Tibial nerve (tissue), 4 donors: ENCODE data around the gene MRPS35. TPM values are rescaled to one million over a fixed set of nuclear protein-coding genes. Genes with fewer than 3 reads are reported as not detected.

Experiments used
- DNase-seq, 2 donors: peaks; one replicate each; pipeline ENCODE4 v3.0.0-alpha.2; 2019; ENCODE audit warnings: low spot score in 2 of 2
- H3K27ac ChIP-seq, 4 donors: fragments of 200-600 bp; sonication (generic) in 3 of 4; one replicate each; pipeline ENCODE4 v1.5.1; 2017 to 2019; ENCODE audit warnings: mild to moderate bottlenecking in 1 of 4
- H3K27me3 ChIP-seq, 2 donors: fragments of 200-600 bp; sonication (generic) in 1 of 2; one replicate each; pipeline versions ENCODE4 v1.5.1 to v1.6.0; 2017 to 2019
- H3K36me3 ChIP-seq, 3 donors: fragments of 200-600 bp; sonication (generic); one replicate each; pipeline ENCODE4 v1.5.1; 2018 to 2019
- H3K4me1 ChIP-seq, 4 donors: fragments of 200-600 bp; sonication (generic) in 3 of 4; one replicate each; pipeline ENCODE4 v1.5.1; 2017 to 2019
- H3K4me3 ChIP-seq, 4 donors: fragments of 200-600 bp; sonication (generic) in 3 of 4; one replicate each; pipeline ENCODE4 v1.5.1; 2017 to 2019; ENCODE audit warnings: mild to moderate bottlenecking in 1 of 4, moderate library complexity in 1 of 4
- H3K9me3 ChIP-seq, 4 donors: fragments of 200-600 bp; sonication (generic) in 3 of 4; one replicate each; pipeline ENCODE4 v1.5.1; 2017 to 2019
- CTCF ChIP-seq, 5 experiments: fragments of 200-600 bp in 3 of 5; fragments of 450-650 bp in 2 of 5; sonication (generic) in 3 of 5; IDR thresholded peaks; one replicate each; pipeline ENCODE4 v1.5.1; 2016 to 2019; ENCODE audit warnings: antibody characterized with exemption in 5 of 5, mild to moderate bottlenecking in 3 of 5, moderate library complexity in 2 of 5
- EP300 ChIP-seq, 2 donors: sonication (generic); formaldehyde crosslinking; IDR thresholded peaks; one replicate each; pipeline ENCODE4 v1.6.1; 2017; ENCODE audit warnings: antibody characterized with exemption in 2 of 2, mild to moderate bottlenecking in 1 of 2
- POLR2A ChIP-seq, 2 donors: fragments of 450-650 bp; IDR thresholded peaks; one replicate each; pipeline ENCODE4 v1.6.1; 2017; ENCODE audit warnings: antibody characterized with exemption in 2 of 2, mild to moderate bottlenecking in 2 of 2, moderate library complexity in 2 of 2
- WGBS, 2 donors: methylation state at CpG; one replicate each; pipeline ENCODE4 v1.1.5; 2018; 5-methylcytosine and 5-hydroxymethylcytosine counted together
- total RNA-seq, 4 donors: library from RNA; depleted of rRNA; stranded (reverse); fragments of >200 nt; gene quantifications; one replicate each; pipeline ENCODE4 v1.1.0, GENCODE V29; 2016

The MRPS35 gene
- total RNA-seq, 4 donors from 2014 or later: 27.0 to 103 (median 45.6) TPM

- TF ChIP-seq POLR2A (IDR thresholded peaks at IDR 0.05) (no peak), EP300 (IDR thresholded peaks at IDR 0.05) (no peak), CTCF (IDR thresholded peaks at IDR 0.05) (no peak)
- WGBS, 2 donors: 59 to 61% methylated on average over 1 of the region's 1 CpG
- Histone ChIP-seq H3K27me3 (no peaks in the 10 kb centered on the region), H3K36me3 (peaks cover 0 to 51% (median 0%) of the 10 kb centered on the region in 3 donors), H3K4me3 (no peak overlapping the region), H3K4me1 (peaks cover 0 to 17% (median 0%) of the 10 kb centered on the region in 4 donors), H3K27ac (peak overlapping the region in 1 of 4 donors; percentile 43), H3K9me3 (no peaks in the 10 kb centered on the region)
- no peak for DNase-seq
Observed at GRCh38 chr12:27672643-27673042, 38.0 kb upstream of the MRPS35 start.

- whole genome bisulfite sequencing, 2 donors: 38 to 41% methylated on average over 3 of the region's 3 CpGs
- peak overlapping the region in 1 of 4 donors; percentile 43 for H3K27ac ChIP-seq
Observed at GRCh38 chr12:27673101-27673718, 37.4 kb upstream of the MRPS35 start.

GRCh38 chr12:27674989-27675388 lies 35.6 kb upstream of the MRPS35 start:
- Histone ChIP-seq H3K27me3 (no peaks in the 10 kb centered on the region), H3K4me1 (peaks cover 0 to 17% (median 0%) of the 10 kb centered on the region in 4 donors), H3K36me3 (peaks cover 0 to 51% (median 0%) of the 10 kb centered on the region in 3 donors), H3K9me3 (no peaks in the 10 kb centered on the region), H3K27ac (no peak overlapping the region), H3K4me3 (no peak overlapping the region)
- WGBS, 2 donors: 75 to 79% methylated on average over 2 of the region's 2 CpGs
- TF ChIP-seq POLR2A (IDR thresholded peaks at IDR 0.05) (no peak), CTCF (IDR thresholded peaks at IDR 0.05) (no peak), EP300 (IDR thresholded peaks at IDR 0.05) (no peak)
- DNase-seq: no peak

More at GRCh38 chr12:27673101-27673718, 37.4 kb upstream of the MRPS35 start:
- H3K9me3 ChIP-seq: no peaks in the 10 kb centered on the region
- H3K4me1 ChIP-seq: peaks cover 0 to 17% (median 0%) of the 10 kb centered on the region in 4 donors
- no peak overlapping the region for H3K4me3 ChIP-seq
- no peak for DNase-seq
- no peaks in the 10 kb centered on the region for H3K27me3 ChIP-seq
- H3K36me3 ChIP-seq: peaks cover 0 to 48% (median 0%) of the 10 kb centered on the region in 3 donors
- TF ChIP-seq EP300 (IDR thresholded peaks at IDR 0.05) (no peak), CTCF (IDR thresholded peaks at IDR 0.05) (no peak), POLR2A (IDR thresholded peaks at IDR 0.05) (no peak)

- no peaks in the 10 kb centered on the region for H3K9me3 ChIP-seq
- TF ChIP-seq POLR2A (IDR thresholded peaks at IDR 0.05) (no peak), EP300 (IDR thresholded peaks at IDR 0.05) (no peak), CTCF (IDR thresholded peaks at IDR 0.05) (no peak)
- DNase-seq: no peak
- no peaks in the 10 kb centered on the region for H3K27me3 ChIP-seq
- no peak overlapping the region for H3K27ac ChIP-seq
- H3K4me1 ChIP-seq: no peaks in the 10 kb centered on the region
- H3K36me3 ChIP-seq: peaks cover 0 to 79% (median 0%) of the 10 kb centered on the region in 3 donors
- no peak overlapping the region for H3K4me3 ChIP-seq
Observed at GRCh38 chr12:27680619-27681018, 30.0 kb upstream of the MRPS35 start.

- no peak for DNase-seq
- Histone ChIP-seq H3K4me3 (no peak overlapping the region), H3K4me1 (no peaks in the 10 kb centered on the region), H3K36me3 (peaks cover 0 to 74% (median 0%) of the 10 kb centered on the region in 3 donors), H3K27me3 (no peaks in the 10 kb centered on the region), H3K9me3 (no peaks in the 10 kb centered on the region), H3K27ac (no peak overlapping the region)
- TF ChIP-seq CTCF (IDR thresholded peaks at IDR 0.05) (no peak), POLR2A (IDR thresholded peaks at IDR 0.05) (no peak), EP300 (IDR thresholded peaks at IDR 0.05) (no peak)
- 83 to 85% methylated on average over 2 of the region's 2 CpGs for WGBS, 2 donors
Observed at GRCh38 chr12:27682534-27682933, 28.1 kb upstream of the MRPS35 start.
